ENCODE measurements around the gene CNOT1.

Gene CNOT1

DNA sequence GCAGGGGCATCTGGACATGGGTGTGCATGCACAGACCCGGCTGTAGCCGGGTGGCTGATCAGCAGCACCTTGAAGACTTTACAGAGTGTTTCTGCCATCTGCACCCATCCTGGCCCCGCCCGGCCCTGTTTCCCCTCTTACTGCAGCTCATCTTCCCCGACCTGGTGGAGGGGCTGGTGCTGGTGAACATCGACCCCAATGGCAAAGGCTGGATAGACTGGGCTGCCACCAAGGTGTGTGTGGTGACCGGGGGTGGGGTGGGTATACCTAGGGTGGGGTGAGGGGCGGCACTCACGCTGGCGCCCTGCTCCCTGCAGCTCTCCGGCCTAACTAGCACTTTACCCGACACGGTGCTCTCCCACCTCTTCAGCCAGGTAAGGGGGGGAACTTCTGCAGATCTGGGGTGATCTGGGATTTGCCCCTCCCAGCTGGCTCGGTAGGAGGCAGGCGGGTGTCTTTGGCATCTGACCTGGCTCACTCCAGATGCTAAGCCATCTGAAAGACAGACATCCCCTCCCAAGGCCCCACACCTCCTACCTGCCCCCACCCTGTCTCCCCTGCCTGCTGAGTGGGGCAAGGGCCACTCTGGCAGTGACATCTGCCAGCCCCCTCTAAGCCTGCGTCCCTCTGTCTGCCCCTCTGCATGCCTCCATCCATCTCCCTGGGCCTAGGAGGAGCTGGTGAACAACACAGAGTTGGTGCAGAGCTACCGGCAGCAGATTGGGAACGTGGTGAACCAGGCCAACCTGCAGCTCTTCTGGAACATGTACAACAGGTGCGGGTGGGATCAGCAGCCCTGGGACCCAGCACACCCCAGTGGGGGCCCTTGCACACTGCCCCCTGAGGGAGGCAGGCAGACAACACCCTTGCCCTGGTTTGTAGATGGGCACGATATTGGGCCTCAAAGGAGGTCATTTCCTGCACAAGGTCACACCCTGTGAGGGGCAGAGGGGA, 123.1 kb downstream of the CNOT1 start:
- DNase-seq (ENCODE audit: insufficient read length, low spot score) (no peak), FAIRE-seq (no peak)
- TF ChIP-seq, protein P1, sequence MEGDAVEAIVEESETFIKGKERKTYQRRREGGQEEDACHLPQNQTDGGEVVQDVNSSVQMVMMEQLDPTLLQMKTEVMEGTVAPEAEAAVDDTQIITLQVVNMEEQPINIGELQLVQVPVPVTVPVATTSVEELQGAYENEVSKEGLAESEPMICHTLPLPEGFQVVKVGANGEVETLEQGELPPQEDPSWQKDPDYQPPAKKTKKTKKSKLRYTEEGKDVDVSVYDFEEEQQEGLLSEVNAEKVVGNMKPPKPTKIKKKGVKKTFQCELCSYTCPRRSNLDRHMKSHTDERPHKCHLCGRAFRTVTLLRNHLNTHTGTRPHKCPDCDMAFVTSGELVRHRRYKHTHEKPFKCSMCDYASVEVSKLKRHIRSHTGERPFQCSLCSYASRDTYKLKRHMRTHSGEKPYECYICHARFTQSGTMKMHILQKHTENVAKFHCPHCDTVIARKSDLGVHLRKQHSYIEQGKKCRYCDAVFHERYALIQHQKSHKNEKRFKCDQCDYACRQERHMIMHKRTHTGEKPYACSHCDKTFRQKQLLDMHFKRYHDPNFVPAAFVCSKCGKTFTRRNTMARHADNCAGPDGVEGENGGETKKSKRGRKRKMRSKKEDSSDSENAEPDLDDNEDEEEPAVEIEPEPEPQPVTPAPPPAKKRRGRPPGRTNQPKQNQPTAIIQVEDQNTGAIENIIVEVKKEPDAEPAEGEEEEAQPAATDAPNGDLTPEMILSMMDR (IDR thresholded peaks at IDR 0.05; ENCODE audit: insufficient read depth, missing control alignments) = no peak

- DNase-seq (ENCODE audit: insufficient read length, low spot score) (no peak), FAIRE-seq (no peak)
- TF ChIP-seq, protein P1 (IDR thresholded peaks at IDR 0.05; ENCODE audit: insufficient read depth, missing control alignments) = no peak
Measured at GRCh38 chr16:58503863-58504688, 125.5 kb downstream of the CNOT1 start.

- FAIRE-seq (no peak), DNase-seq (ENCODE audit: insufficient read length, low spot score) (no peak)
- TF ChIP-seq, protein P1 (IDR thresholded peaks at IDR 0.05; ENCODE audit: insufficient read depth, missing control alignments) = no peak
Measured at GRCh38 chr16:58503166-58503862, 126.3 kb downstream of the CNOT1 start.

- TF ChIP-seq, protein P1 (IDR thresholded peaks at IDR 0.05; ENCODE audit: insufficient read depth, missing control alignments) = no peak
- DNase-seq (ENCODE audit: insufficient read length, low spot score) (no peak), FAIRE-seq (no peak)
Measured at GRCh38 chr16:58502217-58502921, 127.3 kb downstream of the CNOT1 start.

DNA sequence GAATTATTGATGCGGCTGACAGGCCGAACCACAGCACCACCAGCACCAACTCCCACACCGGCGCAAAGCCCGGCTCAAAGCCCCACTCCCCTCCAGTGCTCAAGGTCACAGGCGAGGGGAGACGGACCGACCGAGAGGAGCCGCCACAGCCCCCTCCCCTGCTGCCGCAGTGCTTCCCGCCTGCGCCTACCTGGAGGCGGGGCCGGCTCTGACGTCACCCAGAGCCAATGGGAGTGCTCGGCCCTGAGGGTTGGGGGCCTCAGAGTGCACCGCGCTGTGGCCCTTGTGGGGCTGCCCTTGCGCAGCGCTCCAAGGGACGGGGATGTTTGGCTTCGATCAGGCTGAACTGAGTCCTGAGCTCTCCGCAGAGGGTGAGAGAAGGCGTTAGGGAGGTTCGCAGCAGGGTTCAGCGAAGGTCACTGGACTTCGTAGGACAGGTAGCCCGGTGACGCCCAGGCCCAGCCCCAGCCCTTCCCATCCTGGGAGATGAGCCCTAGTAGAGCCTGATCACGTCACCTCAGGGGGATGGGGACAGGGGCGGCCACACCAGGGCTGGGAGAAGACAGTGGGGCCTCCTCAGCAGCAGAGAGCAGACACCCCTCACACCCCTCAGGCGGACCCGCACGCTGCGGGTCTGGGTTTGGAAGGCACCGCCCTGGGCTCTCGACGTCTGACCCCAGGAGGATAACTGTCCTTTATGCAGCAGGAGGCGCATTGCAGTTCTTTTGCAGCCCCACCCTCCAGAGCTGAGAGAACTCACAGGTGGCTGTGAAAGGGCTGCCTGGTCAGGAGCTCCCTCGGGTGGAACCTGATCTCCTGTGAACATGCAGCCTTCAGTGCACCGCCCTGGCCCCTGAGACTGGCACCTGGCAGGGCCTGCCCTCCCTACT, 128.1 kb downstream of the CNOT1 start:
- DNase-seq (ENCODE audit: insufficient read length, low spot score) (no peak), FAIRE-seq (no peak)
- TF ChIP-seq, protein P1 (IDR thresholded peaks at IDR 0.05; ENCODE audit: insufficient read depth, missing control alignments) = no peak
